22Rv1 (cell line): Measurements from ENCODE around the gene SEZ6.

Experiments used
- ZFX ChIP-seq: fragments of 450-650 bp; IDR thresholded peaks from 2 replicates; pipeline ENCODE4 v1.6.1; 2017; ENCODE audit warnings: antibody characterized with exemption, borderline replicate concordance
- TF ChIP-seq, protein P1 (sequence below): fragments of 450-650 bp; IDR thresholded peaks from 2 replicates; pipeline ENCODE4 v1.5.1; 2017; ENCODE audit warnings: mild to moderate bottlenecking

DNA sequence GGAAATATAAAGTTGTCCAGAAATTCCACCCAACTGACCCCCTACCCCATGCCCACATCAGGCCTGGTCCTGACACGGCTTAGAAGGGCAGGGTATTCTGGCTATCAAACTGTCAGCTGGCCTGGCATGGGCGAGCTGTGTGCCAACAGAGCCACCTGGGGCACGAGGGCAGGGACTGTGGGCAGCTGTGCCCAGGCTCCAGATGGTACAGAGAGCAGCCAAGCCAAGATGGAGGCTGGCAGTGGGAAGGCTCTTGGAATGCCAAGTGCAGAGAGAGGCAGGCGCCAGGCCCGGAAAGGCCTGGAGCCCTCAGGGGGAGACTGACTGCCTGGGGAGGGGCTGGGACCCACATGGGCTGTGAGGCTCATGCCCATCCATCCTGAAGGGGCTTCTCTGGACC is 30.2 kb downstream of the SEZ6 start:
- TF ChIP-seq, protein P1, sequence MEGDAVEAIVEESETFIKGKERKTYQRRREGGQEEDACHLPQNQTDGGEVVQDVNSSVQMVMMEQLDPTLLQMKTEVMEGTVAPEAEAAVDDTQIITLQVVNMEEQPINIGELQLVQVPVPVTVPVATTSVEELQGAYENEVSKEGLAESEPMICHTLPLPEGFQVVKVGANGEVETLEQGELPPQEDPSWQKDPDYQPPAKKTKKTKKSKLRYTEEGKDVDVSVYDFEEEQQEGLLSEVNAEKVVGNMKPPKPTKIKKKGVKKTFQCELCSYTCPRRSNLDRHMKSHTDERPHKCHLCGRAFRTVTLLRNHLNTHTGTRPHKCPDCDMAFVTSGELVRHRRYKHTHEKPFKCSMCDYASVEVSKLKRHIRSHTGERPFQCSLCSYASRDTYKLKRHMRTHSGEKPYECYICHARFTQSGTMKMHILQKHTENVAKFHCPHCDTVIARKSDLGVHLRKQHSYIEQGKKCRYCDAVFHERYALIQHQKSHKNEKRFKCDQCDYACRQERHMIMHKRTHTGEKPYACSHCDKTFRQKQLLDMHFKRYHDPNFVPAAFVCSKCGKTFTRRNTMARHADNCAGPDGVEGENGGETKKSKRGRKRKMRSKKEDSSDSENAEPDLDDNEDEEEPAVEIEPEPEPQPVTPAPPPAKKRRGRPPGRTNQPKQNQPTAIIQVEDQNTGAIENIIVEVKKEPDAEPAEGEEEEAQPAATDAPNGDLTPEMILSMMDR, result no peak
- TF ChIP-seq ZFX, result no peak
